Measurements from ENCODE around the gene C6orf132.

Gene C6orf132

DNA sequence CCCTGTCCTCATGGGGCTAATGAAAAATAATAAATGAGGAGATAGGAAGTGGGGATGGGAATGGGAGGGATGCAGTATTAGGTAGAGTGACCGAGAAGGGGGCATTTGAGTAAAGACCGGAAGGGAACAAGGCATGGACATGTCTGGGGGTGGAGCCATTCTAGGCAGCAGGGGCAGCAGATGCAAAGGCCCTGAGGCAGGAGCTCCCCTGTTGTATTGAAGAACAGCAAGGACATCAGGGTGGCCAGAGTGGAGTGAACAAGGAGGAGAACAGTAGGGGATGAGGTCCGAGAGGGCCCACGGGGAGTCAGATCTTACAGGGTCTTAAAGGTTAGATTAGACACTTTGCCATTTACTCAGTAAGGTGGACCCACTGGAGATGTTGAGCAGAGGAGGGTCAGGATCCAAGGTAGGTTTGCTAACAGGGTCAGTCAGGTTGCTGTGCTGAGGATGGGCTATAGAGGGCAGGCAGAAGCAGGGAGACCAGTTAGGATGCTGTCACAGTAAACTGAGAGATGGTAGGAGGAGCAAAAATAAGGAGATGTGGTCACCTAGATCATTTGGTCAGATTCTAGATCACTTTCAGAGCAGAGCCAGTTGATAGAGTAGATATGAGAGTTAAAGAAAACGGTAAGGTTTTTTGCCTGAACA is 73.4 kb downstream of the C6orf132 start:
- no peak for DNase-seq

DNA sequence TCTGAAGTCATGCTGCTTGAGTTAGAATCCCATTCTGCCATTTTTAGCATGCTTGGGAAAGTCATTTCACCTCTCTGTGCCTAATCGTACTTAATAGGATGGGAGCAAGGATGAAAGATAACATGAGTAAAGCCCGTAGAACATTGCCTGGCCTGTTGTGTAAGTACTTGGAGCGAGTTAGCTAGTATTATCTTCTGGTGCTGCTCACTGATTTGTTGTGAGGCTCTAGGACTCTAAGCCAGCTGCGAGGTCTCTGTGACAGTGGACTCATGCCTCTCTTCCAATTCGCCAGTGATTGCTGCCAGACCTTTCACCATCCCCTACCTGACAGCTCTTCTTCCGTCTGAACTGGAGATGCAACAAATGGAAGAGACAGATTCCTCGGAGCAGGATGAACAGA is 74.2 kb downstream of the C6orf132 start:
- DNase-seq = no peak

DNA sequence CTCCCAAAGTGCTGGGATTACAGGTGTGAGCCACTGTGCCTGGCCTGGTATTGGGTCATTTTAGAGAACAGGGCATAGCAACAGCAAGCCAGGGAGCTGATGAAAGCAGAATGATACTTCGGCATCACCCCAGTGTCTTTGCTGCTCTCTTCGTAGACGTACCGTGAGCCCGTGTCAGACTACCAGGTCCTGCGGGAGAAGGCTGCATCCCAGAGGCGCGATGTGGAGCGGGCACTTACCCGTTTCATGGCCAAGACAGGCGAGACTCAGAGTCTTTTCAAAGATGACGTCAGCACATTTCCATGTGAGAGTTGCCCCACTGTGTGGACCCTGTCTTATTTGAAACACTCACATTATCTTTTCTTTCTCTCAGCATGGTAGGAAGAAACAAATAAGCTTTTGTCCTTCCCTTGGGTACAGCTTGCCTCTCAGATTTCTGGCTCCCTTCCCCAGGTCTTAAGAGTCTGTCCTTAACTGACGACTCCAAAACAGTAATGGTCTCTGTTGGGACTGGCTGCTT is 76.2 kb downstream of the C6orf132 start:
- DNase-seq = no peak

DNA sequence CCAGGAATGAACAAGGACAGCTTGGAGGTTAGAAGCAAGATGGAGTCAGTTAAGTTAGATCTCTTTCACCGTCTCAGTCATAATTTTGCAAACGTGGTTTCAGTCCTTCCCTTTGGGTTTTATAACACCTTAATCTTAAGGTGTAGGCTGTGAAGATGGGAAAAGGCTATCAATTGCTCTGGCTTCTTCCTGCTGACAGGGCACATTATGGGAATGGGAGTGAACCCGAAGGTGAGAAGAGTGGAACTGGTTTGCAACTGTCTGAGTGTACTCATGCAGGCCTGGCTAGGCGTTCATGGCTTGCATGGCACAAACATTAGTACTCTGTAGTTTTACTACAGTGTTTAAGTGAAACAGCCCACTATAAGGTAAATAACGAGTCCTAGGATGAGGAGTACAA is 82.7 kb downstream of the C6orf132 start:
- no peak for DNase-seq

DNA sequence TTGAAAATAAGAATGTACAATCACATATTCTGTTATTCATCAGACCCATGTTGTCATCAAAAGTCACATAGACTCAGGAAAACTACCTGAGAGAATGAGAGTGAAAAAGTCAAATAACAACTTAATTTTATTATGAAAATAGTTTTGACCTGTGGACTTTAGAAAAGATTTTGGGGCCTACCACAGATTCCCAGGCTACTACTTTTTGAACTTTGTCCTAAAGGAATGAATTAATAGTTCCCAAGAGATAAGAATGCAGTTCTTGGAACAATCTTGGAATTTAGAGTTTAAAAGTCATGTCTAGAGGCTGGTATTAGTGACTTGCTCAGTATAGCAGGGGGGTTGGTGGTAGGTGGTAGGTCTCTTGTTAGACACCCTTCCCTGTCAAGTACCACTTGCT is 88.8 kb downstream of the C6orf132 start:
- DNase-seq = no peak

DNA sequence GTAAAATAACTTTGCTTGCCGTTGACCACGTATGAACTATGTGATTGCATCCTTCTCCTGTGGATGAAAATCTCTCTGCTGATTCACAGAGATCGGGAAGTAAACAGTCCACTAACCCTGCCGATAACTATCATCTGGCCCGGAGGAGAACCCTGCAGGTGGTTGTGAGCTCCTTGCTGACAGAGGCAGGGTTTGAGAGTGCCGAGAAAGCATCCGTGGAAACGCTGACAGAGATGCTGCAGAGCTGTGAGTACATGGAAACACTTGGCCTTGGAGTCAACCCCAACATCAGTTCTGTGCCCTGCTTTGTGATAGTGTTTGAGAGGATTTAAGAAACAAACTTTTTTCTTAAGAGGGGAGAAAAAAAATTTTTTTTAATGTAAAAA is 91.2 kb downstream of the C6orf132 start:
- no peak for DNase-seq

Data from NCI-H774 (cell line).